Measurements from ENCODE around the gene CALN1.

CALN1 gene

GRCh38 chr7:72325561-72325960, 86.6 kb downstream of the CALN1 start:
- no peak for DNase-seq (ENCODE audit: low spot score)

- no peak for DNase-seq (ENCODE audit: low spot score)
These were observed 90.5 kb downstream of the CALN1 start for GRCh38 chr7:72321637-72322036.

DNA sequence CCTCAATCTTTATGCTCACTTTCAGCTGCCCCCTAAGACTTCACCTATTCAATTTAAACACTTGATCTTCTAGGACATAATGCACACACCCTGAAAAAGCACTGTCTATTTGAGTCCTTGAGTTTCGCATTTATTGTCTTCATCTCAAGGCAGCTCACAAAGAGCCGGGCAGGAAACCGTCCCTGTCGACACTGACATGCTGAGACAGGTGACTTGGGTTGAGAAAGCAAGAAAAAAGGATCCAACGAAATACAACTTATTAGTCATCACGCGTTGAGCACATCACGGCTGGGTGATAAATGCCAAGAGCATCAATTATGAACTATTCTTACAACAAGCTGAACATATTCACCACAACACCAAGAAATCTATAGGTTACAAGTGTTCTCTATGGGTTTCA, 91.1 kb downstream of the CALN1 start:
- DNase-seq (ENCODE audit: low spot score): no peak

DNA sequence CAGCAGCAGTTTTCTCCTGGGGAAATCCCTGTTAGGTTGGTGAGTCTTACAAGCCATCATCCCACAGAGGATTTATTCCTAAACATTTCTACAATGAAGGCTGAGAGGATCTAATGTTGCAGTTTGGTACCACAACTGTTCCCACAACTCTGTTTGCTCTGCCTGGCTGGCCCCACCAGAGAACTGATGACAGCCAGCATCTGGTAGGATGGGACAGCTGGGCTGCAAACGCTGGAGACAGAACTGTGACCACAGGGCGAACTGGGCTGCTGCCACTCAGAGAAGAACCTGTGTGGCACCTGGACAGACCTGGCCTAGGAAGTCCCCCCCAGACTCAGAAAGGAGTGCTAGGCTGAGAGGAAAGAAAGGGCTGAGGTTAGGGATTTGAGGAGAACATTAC, 94.8 kb downstream of the CALN1 start:
- DNase-seq (ENCODE audit: low spot score): no peak

- DNase-seq (ENCODE audit: low spot score): no peak
These were observed 96.0 kb downstream of the CALN1 start for GRCh38 chr7:72316148-72316547.

DNA sequence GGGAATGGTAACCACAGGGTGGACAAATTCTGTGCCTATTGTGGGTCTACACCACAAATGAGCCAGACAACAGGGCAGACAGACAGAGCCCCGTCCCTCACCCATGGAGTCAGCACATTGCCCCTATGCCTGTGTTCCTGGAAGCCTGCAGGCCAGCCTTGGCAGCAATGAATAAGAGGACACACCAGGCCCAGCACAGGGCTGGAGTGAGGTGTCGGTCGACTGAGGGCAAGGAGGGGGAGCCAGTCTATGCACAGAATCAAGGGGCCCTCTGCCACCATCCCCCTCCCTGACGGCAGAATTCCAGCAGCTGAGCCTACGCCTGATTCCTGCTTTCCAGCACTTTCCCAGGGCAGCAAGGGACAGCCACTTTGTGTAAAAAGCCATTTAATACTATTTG, 98.2 kb downstream of the CALN1 start:
- DNase-seq (ENCODE audit: low spot score): no peak

- no peak for DNase-seq (ENCODE audit: low spot score)
These were observed 101.8 kb downstream of the CALN1 start for GRCh38 chr7:72310301-72310700.

GRCh38 chr7:72309476-72309875, 102.7 kb downstream of the CALN1 start:
- no peak for DNase-seq (ENCODE audit: low spot score)

GRCh38 chr7:72308986-72309385, 103.2 kb downstream of the CALN1 start:
- DNase-seq (ENCODE audit: low spot score): no peak

DNA sequence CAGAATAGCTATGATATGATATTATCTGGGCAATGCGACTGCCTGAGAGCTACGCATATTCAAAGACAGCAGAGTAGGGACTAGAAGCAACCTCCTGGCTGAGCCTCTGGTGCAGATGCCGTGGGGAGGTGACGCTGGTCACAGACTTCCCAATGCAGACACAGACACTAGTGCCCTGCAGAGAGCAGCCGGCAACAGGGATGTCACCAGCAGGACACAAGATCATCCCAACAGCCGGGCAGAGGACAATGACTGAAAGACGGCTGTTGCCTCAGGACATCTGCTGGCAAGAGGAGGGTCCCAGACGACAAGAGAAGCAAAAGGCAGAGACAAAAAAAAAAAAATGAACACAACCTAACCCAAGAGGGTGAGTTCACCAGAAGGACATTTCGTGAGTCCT, 104.6 kb downstream of the CALN1 start:
- DNase-seq (ENCODE audit: low spot score): no peak

DNA sequence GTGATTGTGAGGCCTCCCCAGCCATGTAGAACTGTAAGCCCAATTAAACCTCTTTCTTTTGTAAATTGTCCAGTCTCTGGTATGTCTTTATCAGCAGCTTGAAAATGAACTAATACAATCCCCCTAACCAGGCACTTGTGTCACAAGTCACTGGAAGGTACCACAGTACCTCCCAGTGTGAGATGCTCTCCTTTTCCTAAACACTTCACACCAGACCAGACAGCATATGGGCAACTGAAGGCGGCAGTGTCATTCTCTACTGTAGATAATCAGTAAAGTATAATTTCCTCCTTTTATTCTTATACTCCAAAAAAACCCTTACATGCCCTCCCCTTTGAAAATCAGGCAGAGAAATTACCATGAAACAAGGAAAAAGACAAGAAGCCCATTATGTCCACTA, 113.2 kb downstream of the CALN1 start:
- no peak for DNase-seq (ENCODE audit: low spot score)

DNA sequence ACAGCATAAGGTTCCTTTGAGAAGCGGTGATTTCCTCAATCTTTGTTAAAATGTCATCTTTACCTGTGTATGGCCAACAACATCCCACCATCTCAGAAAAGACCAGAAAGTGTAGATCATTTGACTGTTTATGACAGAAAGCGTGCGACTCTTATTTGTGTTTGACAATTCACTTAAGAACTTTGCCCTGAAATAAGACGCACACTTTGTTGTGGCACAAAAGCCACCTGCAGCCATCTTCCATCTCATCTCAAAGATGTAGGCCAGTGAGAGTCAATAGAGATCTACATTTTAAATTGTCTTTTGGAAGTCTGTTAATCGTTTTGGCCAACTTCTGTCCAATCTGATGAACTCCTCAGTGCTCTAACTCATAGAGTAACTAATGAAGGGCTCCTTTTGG, 114.0 kb downstream of the CALN1 start:
- no peak for DNase-seq (ENCODE audit: low spot score)

DNA sequence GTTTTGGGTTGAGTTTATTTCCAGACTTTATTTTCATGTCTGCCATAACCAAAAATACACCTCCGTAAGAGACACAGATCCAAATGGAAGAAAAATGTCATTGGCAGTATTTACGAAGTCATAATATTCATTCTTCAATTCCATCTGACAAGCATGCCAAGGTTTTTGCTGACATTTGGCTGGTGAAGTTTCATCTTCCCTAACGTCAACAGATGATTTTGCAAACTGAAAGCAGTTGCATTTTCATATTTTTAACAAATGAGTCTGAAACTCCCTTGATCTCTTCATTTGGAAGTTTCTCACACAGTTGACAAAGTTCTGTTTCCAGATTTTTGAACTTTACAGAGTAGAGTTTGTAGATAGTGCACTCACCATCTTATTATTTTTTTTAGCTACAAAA, 114.5 kb downstream of the CALN1 start:
- DNase-seq (ENCODE audit: low spot score): no peak

GRCh38 chr7:72292794-72293193, 119.3 kb downstream of the CALN1 start:
- no peak for DNase-seq (ENCODE audit: low spot score)

DNA sequence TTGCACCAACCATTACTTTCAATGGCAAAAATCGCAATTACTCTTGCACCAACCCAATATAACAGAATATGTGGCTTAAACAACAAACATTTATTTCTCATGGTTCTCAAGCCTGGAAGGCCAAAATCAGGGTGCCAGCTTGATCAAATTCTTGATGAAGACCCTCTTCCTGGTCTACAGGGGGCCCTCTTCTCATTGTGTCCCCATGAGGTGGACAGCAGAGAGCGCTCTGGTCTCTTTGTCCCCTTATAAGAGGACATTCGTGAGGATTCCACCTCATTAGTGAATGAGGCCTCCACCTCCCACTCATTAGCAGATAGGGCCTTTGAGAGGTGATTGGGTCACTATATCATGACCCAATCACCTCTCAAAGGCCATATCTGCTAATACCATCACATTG, 120.0 kb downstream of the CALN1 start:
- no peak for DNase-seq (ENCODE audit: low spot score)

- DNase-seq (ENCODE audit: low spot score): no peak
These were observed 125.6 kb downstream of the CALN1 start for GRCh38 chr7:72286519-72286918.

DNA sequence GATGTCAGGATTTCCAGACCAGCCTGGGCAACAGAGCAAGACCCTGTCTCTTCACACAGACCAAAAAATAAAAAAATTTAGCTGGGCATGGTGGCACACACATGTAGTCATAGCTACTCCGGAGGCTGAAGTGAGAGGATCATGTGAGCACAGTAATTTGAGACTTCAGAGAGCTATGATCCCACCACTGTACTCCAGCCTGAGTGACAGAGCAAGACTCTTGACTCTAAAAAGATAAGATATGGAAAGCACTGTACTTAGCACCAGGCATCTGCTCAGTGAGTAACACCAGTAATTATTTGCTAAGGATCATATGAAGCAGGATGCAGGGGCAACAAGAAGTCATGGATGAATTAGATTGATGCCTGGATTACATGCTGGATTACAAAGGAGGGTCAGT, 128.8 kb downstream of the CALN1 start:
- DNase-seq (ENCODE audit: low spot score): no peak

- no peak for DNase-seq (ENCODE audit: low spot score)
These were observed 130.8 kb downstream of the CALN1 start for GRCh38 chr7:72281308-72281707.

- no peak for DNase-seq (ENCODE audit: low spot score)
These were observed 132.9 kb downstream of the CALN1 start for GRCh38 chr7:72279203-72279602.

DNA sequence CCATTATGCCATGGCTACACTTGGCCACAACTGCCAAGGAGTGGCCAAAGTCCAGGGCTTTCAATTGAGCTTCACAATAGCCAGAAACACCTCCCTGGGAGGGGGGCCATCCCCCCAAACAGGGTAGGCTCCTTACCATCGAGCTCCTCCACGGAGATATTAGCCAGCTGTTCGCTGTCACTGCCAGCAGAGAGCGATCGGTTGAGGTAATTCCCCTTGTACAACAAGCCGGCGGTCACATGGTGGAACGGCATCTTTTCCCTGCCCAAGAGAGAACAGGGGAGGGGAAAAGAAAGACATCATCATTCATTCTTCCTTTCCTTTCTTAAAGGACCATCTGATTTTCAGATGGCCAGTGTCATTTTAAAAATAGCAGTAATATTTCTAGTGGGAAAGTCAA, 133.6 kb downstream of the CALN1 start:
- no peak for DNase-seq (ENCODE audit: low spot score)

- no peak for DNase-seq (ENCODE audit: low spot score)
These were observed 136.6 kb downstream of the CALN1 start for GRCh38 chr7:72275382-72276070.

DNA sequence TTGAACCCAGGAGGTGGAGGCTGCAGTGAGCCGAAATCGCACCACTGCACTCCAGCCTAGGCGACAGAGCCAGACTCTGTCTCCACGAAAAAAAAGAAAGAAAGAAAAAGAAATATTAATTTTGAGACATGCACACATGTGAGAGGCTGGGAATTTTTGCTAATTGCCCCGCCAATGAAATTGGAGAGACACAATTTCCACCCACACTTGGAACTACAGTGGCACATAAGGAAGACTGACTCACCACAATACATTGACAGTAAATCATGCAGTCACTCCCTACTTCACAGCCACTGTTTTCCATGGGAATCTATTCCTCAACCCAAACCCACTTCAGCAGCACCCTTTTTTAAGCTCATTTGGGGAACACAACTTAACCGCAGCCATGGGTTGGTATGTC, 139.7 kb downstream of the CALN1 start:
- DNase-seq (ENCODE audit: low spot score): no peak

- no peak for DNase-seq (ENCODE audit: low spot score)
These were observed 143.3 kb downstream of the CALN1 start for GRCh38 chr7:72268796-72269195.

- no peak for DNase-seq (ENCODE audit: low spot score)
These were observed 144.0 kb downstream of the CALN1 start for GRCh38 chr7:72268090-72268489.

Measured in CD4-positive, alpha-beta T cell treated with Interleukin-15 for 4 hours (primary cell).